ENCODE results near the gene FOCAD.

Gene FOCAD

DNA sequence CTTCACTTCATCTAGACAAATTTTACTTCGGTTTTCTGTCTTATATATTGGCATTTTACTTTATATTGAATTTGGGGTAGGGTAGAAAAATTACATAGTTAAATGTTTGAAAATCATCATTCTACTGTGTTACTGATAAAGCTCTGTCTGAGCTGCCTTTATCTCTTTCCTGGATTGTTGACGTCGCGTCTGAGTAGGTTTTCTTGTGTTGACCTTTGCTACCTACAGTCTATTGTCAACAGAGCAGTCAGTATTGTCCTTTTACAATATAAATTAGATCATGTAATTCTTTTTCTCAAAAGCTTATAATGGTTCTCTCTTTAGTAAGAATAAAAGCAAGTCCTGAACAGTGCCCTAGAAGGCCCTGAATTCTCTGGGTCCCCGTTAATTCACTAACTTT lies 219.2 kb downstream of the FOCAD start:
- no peaks in the 10 kb centered on the region for H3K27me3 ChIP-seq (replicated peaks; ENCODE audit: control insufficient read depth, insufficient read depth, low read length, poor library complexity, severe bottlenecking)
- no peak overlapping the region for H3K27ac ChIP-seq (ENCODE audit: insufficient read depth, low read length, poor library complexity, severe bottlenecking)
- no peaks in the 10 kb centered on the region for H3K4me1 ChIP-seq (ENCODE audit: control insufficient read depth, insufficient read depth, low read length, poor library complexity, severe bottlenecking)
- no peaks in the 10 kb centered on the region for H3K36me3 ChIP-seq (ENCODE audit: control insufficient read depth, insufficient read depth, low read length)
- no peak for DNase-seq
- H3K9me3 ChIP-seq (ENCODE audit: control insufficient read depth, low read length), result no peaks in the 10 kb centered on the region
- H3K4me3 ChIP-seq (ENCODE audit: insufficient read depth, low read depth, low read length, poor library complexity, severe bottlenecking), result no peak overlapping the region

DNA sequence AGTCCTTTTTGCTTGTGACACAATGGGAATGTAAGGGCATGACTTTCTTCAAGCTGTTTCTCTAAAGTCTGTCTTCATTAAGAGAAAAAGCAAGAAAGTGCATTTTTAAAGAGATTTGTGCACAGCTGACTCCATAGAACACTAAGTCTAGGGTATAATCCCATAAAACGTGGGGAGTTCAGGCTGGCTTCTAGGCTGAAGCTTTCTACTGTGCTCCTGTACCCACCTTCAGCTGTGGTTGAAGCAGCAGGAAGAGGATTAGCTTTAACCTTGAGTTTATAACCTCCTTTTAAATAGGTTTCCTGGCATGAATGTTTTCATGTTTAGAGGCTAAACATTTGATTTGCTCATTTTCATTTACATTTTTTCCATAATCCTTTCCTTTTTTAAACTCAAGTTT lies 220.9 kb downstream of the FOCAD start:
- no peaks in the 10 kb centered on the region for H3K4me1 ChIP-seq (ENCODE audit: control insufficient read depth, insufficient read depth, low read length, poor library complexity, severe bottlenecking)
- DNase-seq, result no peak
- no peak overlapping the region for H3K4me3 ChIP-seq (ENCODE audit: insufficient read depth, low read depth, low read length, poor library complexity, severe bottlenecking)
- H3K9me3 ChIP-seq (ENCODE audit: control insufficient read depth, low read length), result no peaks in the 10 kb centered on the region
- H3K27me3 ChIP-seq (replicated peaks; ENCODE audit: control insufficient read depth, insufficient read depth, low read length, poor library complexity, severe bottlenecking), result no peaks in the 10 kb centered on the region
- H3K27ac ChIP-seq (ENCODE audit: insufficient read depth, low read length, poor library complexity, severe bottlenecking), result no peak overlapping the region
- no peaks in the 10 kb centered on the region for H3K36me3 ChIP-seq (ENCODE audit: control insufficient read depth, insufficient read depth, low read length)

DNA sequence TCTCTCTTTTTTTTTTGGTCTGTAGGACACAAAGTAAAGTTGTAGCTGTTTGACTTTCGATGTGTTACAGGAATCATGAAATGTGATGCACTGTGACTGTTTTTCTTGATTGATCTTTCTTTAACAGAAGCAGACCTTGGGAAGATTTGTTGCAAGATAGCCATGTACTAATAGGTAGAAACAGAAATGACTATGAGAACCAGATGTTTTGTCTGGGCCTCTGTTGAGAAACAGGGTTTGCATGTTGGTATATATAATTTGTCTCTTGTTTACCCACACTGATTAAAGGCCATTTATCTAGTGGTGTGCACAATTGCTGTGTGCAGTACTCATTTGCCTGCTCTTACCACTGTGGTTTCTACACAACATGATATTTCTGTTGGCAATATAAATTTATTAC lies 222.3 kb downstream of the FOCAD start:
- Histone ChIP-seq H3K4me1 (ENCODE audit: control insufficient read depth, insufficient read depth, low read length, poor library complexity, severe bottlenecking) (no peaks in the 10 kb centered on the region), H3K27me3 (replicated peaks; ENCODE audit: control insufficient read depth, insufficient read depth, low read length, poor library complexity, severe bottlenecking) (no peaks in the 10 kb centered on the region), H3K27ac (ENCODE audit: insufficient read depth, low read length, poor library complexity, severe bottlenecking) (no peak overlapping the region), H3K36me3 (ENCODE audit: control insufficient read depth, insufficient read depth, low read length) (no peaks in the 10 kb centered on the region), H3K9me3 (ENCODE audit: control insufficient read depth, low read length) (no peaks in the 10 kb centered on the region), H3K4me3 (ENCODE audit: insufficient read depth, low read depth, low read length, poor library complexity, severe bottlenecking) (no peak overlapping the region)
- DNase-seq, result no peak

DNA sequence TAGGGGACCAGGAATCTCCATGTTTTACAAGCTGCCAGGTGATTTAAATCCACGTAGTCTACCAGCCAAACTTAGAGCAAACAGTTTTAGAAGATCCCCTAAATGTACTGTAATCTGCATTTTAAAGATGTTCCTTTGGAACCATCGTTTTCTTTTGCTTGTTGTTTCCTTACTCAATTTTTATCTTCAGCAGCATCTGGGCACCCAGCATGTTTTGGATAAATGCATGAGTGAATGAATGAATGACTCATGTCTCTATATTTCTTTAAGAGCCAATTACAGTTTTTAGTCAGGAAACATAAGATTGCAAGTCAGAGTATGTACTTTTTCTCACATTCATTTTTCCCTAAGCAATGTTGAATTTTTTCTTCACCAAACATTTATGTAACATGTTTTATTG lies 224.4 kb downstream of the FOCAD start:
- H3K9me3 ChIP-seq (ENCODE audit: control insufficient read depth, low read length), result no peaks in the 10 kb centered on the region
- no peak for DNase-seq
- no peaks in the 10 kb centered on the region for H3K27me3 ChIP-seq (replicated peaks; ENCODE audit: control insufficient read depth, insufficient read depth, low read length, poor library complexity, severe bottlenecking)
- no peaks in the 10 kb centered on the region for H3K36me3 ChIP-seq (ENCODE audit: control insufficient read depth, insufficient read depth, low read length)
- H3K27ac ChIP-seq (ENCODE audit: insufficient read depth, low read length, poor library complexity, severe bottlenecking), result no peak overlapping the region
- no peak overlapping the region for H3K4me3 ChIP-seq (ENCODE audit: insufficient read depth, low read depth, low read length, poor library complexity, severe bottlenecking)
- no peaks in the 10 kb centered on the region for H3K4me1 ChIP-seq (ENCODE audit: control insufficient read depth, insufficient read depth, low read length, poor library complexity, severe bottlenecking)

DNA sequence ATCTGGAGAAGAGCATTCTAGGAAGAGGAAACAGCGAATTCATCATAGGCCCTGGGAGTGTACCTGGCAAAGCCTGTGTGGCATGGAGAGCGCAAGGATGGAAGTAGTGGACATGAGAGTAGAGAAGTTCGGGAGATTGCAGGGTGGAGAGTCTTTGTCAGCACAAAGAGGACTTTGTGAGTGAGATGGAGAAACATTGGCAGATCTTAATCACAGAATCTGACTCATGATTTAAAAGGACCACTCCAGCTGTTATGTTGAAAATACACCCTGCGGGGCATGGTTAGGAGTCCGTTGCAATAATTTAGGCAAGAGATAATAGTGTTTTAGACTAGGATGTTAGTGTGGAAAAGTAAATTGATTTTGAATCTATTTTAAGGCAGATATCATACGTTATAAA lies 230.5 kb downstream of the FOCAD start:
- no peak overlapping the region for H3K4me3 ChIP-seq (ENCODE audit: insufficient read depth, low read depth, low read length, poor library complexity, severe bottlenecking)
- H3K27ac ChIP-seq (ENCODE audit: insufficient read depth, low read length, poor library complexity, severe bottlenecking), result no peak overlapping the region
- H3K36me3 ChIP-seq (ENCODE audit: control insufficient read depth, insufficient read depth, low read length), result no peaks in the 10 kb centered on the region
- H3K4me1 ChIP-seq (ENCODE audit: control insufficient read depth, insufficient read depth, low read length, poor library complexity, severe bottlenecking), result no peaks in the 10 kb centered on the region
- no peaks in the 10 kb centered on the region for H3K27me3 ChIP-seq (replicated peaks; ENCODE audit: control insufficient read depth, insufficient read depth, low read length, poor library complexity, severe bottlenecking)
- DNase-seq, result no peak
- H3K9me3 ChIP-seq (ENCODE audit: control insufficient read depth, low read length), result no peaks in the 10 kb centered on the region

DNA sequence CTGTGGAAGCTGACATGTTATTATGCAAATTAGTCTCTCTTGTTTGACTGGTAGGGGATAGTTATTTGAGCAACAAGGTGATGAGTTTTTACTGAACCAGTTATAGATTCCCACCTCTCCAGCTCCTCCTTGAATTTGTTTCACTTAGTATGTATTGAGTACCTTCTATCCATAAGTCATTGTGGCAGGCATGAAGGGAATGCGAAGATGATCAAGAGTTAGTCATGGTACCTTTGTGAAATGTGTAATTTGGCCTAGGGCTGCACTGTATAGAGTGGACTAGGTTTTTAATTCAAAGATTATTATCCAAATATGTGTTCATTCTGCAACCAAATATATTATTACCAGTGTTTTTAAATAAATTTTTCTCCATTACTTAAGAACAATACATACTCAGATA lies 237.3 kb downstream of the FOCAD start:
- Histone ChIP-seq H3K27ac (ENCODE audit: insufficient read depth, low read length, poor library complexity, severe bottlenecking) (no peak overlapping the region), H3K36me3 (ENCODE audit: control insufficient read depth, insufficient read depth, low read length) (no peaks in the 10 kb centered on the region), H3K4me1 (ENCODE audit: control insufficient read depth, insufficient read depth, low read length, poor library complexity, severe bottlenecking) (no peaks in the 10 kb centered on the region), H3K4me3 (ENCODE audit: insufficient read depth, low read depth, low read length, poor library complexity, severe bottlenecking) (no peak overlapping the region), H3K27me3 (replicated peaks; ENCODE audit: control insufficient read depth, insufficient read depth, low read length, poor library complexity, severe bottlenecking) (no peaks in the 10 kb centered on the region), H3K9me3 (ENCODE audit: control insufficient read depth, low read length) (no peaks in the 10 kb centered on the region)
- no peak for DNase-seq

DNA sequence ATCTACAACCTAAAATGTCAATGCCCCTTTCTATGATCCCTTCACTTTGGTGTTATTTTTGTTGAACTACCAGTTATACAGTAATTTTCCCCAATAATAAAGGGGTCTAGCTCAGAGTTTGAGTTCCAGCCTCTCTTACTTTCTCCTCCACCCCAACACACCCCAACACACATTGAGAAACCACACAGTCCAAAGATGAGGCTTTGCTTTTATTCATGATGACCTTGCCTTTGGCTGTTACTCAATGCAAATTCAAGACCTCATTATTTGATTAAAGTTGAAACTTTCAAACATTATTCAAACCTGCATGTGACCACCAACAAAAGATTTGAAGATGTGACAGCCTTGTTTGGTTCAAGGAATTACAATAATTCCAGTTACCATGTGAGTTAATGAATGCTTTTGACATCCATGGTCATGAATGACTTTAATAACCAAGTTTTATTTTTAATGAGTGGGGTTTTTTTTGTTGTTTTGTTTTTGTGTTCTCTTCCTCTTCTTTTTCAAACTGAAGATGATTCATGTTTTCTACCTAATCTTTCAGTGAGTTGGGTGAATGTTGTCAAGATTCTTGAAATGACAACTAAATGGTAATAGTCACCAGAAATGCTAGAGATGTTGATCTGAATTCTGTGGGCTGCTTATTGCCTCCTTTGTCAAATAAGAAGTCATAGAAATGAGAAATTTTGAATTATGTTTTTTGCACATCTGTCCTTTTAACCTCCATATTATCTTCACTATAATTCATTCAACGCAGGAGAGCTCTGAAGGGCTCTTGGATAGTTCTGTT lies 241.4 kb downstream of the FOCAD start:
- DNase-seq, result no peak
- Histone ChIP-seq H3K4me3 (ENCODE audit: insufficient read depth, low read depth, low read length, poor library complexity, severe bottlenecking) (no peak overlapping the region), H3K27ac (ENCODE audit: insufficient read depth, low read length, poor library complexity, severe bottlenecking) (no peak overlapping the region), H3K9me3 (ENCODE audit: control insufficient read depth, low read length) (no peaks in the 10 kb centered on the region), H3K4me1 (ENCODE audit: control insufficient read depth, insufficient read depth, low read length, poor library complexity, severe bottlenecking) (no peaks in the 10 kb centered on the region), H3K27me3 (replicated peaks; ENCODE audit: control insufficient read depth, insufficient read depth, low read length, poor library complexity, severe bottlenecking) (no peaks in the 10 kb centered on the region), H3K36me3 (ENCODE audit: control insufficient read depth, insufficient read depth, low read length) (no peaks in the 10 kb centered on the region)

DNA sequence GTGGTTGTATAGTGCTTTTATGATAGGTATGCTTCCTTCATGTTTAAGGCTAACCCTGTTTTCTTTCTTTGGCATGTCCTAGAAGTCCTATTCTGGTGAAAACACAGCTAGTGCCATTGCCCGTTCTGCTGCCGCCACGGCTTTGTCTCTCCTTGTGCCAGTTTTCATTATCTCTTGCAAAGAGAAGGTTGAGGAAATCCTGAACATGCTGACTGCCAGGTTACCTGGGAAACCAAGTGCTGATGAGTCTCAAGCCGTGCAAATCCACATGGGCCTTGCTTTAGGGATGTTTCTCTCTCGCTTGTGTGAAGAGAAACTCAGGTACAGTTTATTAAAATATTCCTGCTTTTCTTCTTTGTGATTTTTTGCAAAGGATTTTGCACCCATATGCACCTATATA lies 245.2 kb downstream of the FOCAD start:
- no peak overlapping the region for H3K4me3 ChIP-seq (ENCODE audit: insufficient read depth, low read depth, low read length, poor library complexity, severe bottlenecking)
- DNase-seq, result no peak
- no peaks in the 10 kb centered on the region for H3K9me3 ChIP-seq (ENCODE audit: control insufficient read depth, low read length)
- no peak overlapping the region for H3K27ac ChIP-seq (ENCODE audit: insufficient read depth, low read length, poor library complexity, severe bottlenecking)
- no peaks in the 10 kb centered on the region for H3K27me3 ChIP-seq (replicated peaks; ENCODE audit: control insufficient read depth, insufficient read depth, low read length, poor library complexity, severe bottlenecking)
- no peaks in the 10 kb centered on the region for H3K36me3 ChIP-seq (ENCODE audit: control insufficient read depth, insufficient read depth, low read length)
- no peaks in the 10 kb centered on the region for H3K4me1 ChIP-seq (ENCODE audit: control insufficient read depth, insufficient read depth, low read length, poor library complexity, severe bottlenecking)

DNA sequence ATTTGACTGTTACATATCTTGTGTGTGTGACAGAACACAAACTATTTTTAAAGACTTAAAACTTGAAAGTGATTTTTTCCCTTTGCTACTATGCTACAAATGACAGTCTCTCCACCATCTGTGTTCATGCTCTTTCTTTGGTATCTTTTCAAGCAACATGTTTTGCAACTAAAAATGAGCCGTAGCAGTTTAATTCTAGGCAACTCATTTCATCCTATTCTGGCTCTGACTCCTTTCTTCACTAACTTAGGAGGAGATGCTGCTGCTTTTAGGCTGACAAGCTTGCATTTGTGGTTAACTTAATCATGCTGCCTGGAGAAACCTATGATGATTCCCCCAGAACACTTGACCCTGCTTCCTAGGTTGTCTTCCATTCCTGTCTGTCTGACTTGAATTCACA lies 246.8 kb downstream of the FOCAD start:
- Histone ChIP-seq H3K27me3 (replicated peaks; ENCODE audit: control insufficient read depth, insufficient read depth, low read length, poor library complexity, severe bottlenecking) (no peaks in the 10 kb centered on the region), H3K36me3 (ENCODE audit: control insufficient read depth, insufficient read depth, low read length) (no peaks in the 10 kb centered on the region), H3K4me1 (ENCODE audit: control insufficient read depth, insufficient read depth, low read length, poor library complexity, severe bottlenecking) (no peaks in the 10 kb centered on the region), H3K27ac (ENCODE audit: insufficient read depth, low read length, poor library complexity, severe bottlenecking) (no peak overlapping the region), H3K9me3 (ENCODE audit: control insufficient read depth, low read length) (no peaks in the 10 kb centered on the region), H3K4me3 (ENCODE audit: insufficient read depth, low read depth, low read length, poor library complexity, severe bottlenecking) (no peak overlapping the region)
- DNase-seq, result no peak

DNA sequence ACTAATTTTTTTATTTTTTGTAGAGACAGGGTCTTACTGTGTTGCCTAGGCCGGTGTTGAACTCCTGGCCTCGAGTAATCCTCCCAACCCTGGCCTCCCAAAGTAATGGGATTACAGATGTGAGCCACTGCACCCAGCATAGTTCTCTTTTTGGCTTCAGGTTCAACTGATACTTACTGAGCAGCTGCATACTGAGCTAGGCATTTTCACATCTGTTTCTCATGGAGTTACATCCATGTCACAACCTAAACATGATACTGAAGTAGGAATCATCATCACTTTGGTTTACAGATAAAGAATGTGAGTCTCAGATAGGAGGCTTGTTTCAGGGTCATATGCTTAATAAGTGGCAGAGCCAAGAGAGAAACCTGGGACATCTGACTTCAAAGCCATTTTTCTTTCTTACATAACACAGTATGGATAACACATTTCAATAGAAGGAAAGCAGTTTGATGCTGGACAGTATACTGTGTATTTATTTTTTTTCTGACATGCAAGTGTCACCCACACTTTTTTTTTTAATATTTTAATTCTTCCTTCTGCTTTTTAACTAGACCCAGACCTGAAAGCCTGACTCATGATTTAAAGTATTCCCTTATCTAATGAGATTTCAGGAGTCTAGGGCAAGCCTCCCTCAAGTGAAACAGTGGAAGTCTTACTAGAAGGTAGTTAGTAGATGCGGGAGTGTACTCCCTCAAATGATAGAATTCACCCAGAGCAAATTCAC lies 256.6 kb downstream of the FOCAD start:
- DNase-seq, result no peak
- H3K27me3 ChIP-seq (replicated peaks; ENCODE audit: control insufficient read depth, insufficient read depth, low read length, poor library complexity, severe bottlenecking), result no peaks in the 10 kb centered on the region
- no peaks in the 10 kb centered on the region for H3K4me1 ChIP-seq (ENCODE audit: control insufficient read depth, insufficient read depth, low read length, poor library complexity, severe bottlenecking)
- no peaks in the 10 kb centered on the region for H3K36me3 ChIP-seq (ENCODE audit: control insufficient read depth, insufficient read depth, low read length)
- no peak overlapping the region for H3K27ac ChIP-seq (ENCODE audit: insufficient read depth, low read length, poor library complexity, severe bottlenecking)
- H3K9me3 ChIP-seq (ENCODE audit: control insufficient read depth, low read length), result no peaks in the 10 kb centered on the region
- H3K4me3 ChIP-seq (ENCODE audit: insufficient read depth, low read depth, low read length, poor library complexity, severe bottlenecking), result no peak overlapping the region

Measured in effector memory CD4-positive, alpha-beta T cell (primary cell).